H1 (cell line): ENCODE measurements around the gene DAZAP2. TPM values are rescaled to one million over a fixed set of nuclear protein-coding genes. Genes with fewer than 3 reads are reported as not detected.

Experiments used
- CTCF ChIA-PET: fragments of 300-600 bp; sonication (Branson Sonifier 250); formaldehyde crosslinking; loops from one replicate; lab custom pipeline; 2021; ENCODE audit not compliant: partially characterized antibody; lab: Charles Lee
- POLR2A ChIA-PET: fragments of 300-600 bp; sonication (Branson Sonifier 250); formaldehyde crosslinking; loops from one replicate; lab custom pipeline; 2021; ENCODE audit warnings: inconsistent platforms; ENCODE audit not compliant: partially characterized antibody; lab: Charles Lee
- DNase-seq, 2 experiments: peaks; one replicate each; pipeline versions ENCODE4 v3.0.0 to v3.0.0-alpha.2; 2010 to 2022; ENCODE audit warnings: low spot score in 2 of 2, low read depth in 1 of 2, mixed read lengths in 1 of 2
- FAIRE-seq: peaks from 2 replicates; lab custom pipeline; 2011; peaks lifted over from hg19 to GRCh38; lab: Jason Lieb, UNC
- H2AFZ ChIP-seq: 2 replicates; pipeline ENCODE4 v1.8.1; 2012; ENCODE audit warnings: low read length, inconsistent platforms
- H2AK5ac ChIP-seq: 2 replicates; pipeline ENCODE4 v1.6.1; 2013; ENCODE audit warnings: low read depth, low read length
- H2BK120ac ChIP-seq: replicated peaks from 2 replicates; pipeline ENCODE3; 2013; ENCODE audit warnings: low read depth, low read length, inconsistent platforms
- H2BK12ac ChIP-seq: 2 replicates; pipeline ENCODE4 v1.6.1; 2013; ENCODE audit warnings: low read depth, low read length
- H2BK15ac ChIP-seq: 2 replicates; pipeline ENCODE4 v1.6.1; 2013; ENCODE audit warnings: low read length
- H2BK20ac ChIP-seq: 2 replicates; pipeline ENCODE4 v1.6.1; 2013; ENCODE audit warnings: low read length
- H2BK5ac ChIP-seq: 2 replicates; pipeline ENCODE4 v1.6.1; 2013; ENCODE audit warnings: low read depth, low read length
- H3K14ac ChIP-seq: 2 replicates; pipeline ENCODE4 v1.6.1; 2013; ENCODE audit warnings: inconsistent platforms; ENCODE audit not compliant: insufficient read length
- H3K18ac ChIP-seq: 2 replicates; pipeline ENCODE4 v1.6.1; 2013; ENCODE audit warnings: low read length; ENCODE audit errors: extremely low read depth
- H3K23ac ChIP-seq: 2 replicates; pipeline ENCODE4 v1.6.1; 2013; ENCODE audit warnings: inconsistent platforms; ENCODE audit not compliant: insufficient read length
- H3K23me2 ChIP-seq: 2 replicates; pipeline ENCODE4 v1.6.1; 2013; ENCODE audit warnings: low read depth, low read length
- H3K27ac ChIP-seq: 2 replicates; pipeline ENCODE4 v1.6.1; 2011; ENCODE audit warnings: low read depth, low read length, inconsistent platforms
- H3K27me3 ChIP-seq, 4 experiments: replicated peaks in 1 of 4; 1 replicate in 1 of 4; 2 replicates in 3 of 4; pipeline versions ENCODE4 v1.6.1 to v1.8.1; 2011 to 2013; ENCODE audit warnings: low read length in 3 of 4, mild to moderate bottlenecking in 3 of 4, inconsistent platforms in 2 of 4, mixed read lengths in 2 of 4, moderate library complexity in 1 of 4; ENCODE audit not compliant: control insufficient read depth in 3 of 4, insufficient read depth in 3 of 4; ENCODE audit errors: extremely low read depth in 1 of 4
- H3K36me3 ChIP-seq, 4 experiments: 2 replicates each; pipeline versions ENCODE4 v1.6.1 to v1.8.1; 2011 to 2013; ENCODE audit warnings: mild to moderate bottlenecking in 4 of 4, low read length in 3 of 4, moderate library complexity in 2 of 4, control low read depth in 1 of 4, inconsistent platforms in 1 of 4; ENCODE audit not compliant: insufficient read depth in 4 of 4, control insufficient read depth in 2 of 4
- H3K4ac ChIP-seq: replicated peaks from 2 replicates; pipeline ENCODE3; 2013; ENCODE audit warnings: low read length, low read depth, mixed read lengths, inconsistent platforms; ENCODE audit not compliant: insufficient read length
- H3K4me1 ChIP-seq, 4 experiments: replicated peaks in 1 of 4; 1 replicate in 1 of 4; 2 replicates in 3 of 4; pipeline versions ENCODE4 v1.6.1 to v1.8.1; 2011 to 2013; ENCODE audit warnings: low read length in 3 of 4, inconsistent platforms in 2 of 4, mixed read lengths in 1 of 4; ENCODE audit not compliant: insufficient read depth in 4 of 4, control insufficient read depth in 3 of 4
- H3K4me2 ChIP-seq, 2 experiments: 2 replicates each; pipeline versions ENCODE4 v1.6.1 to v1.8.1; 2011 to 2013; ENCODE audit warnings: low read depth in 2 of 2, low read length in 2 of 2, control low read depth in 1 of 2, inconsistent platforms in 1 of 2, mild to moderate bottlenecking in 1 of 2; ENCODE audit not compliant: insufficient read depth in 1 of 2
- H3K4me3 ChIP-seq, 4 experiments: fragments of 200-600, 300-600 bp in 1 of 4; sonication (generic), shearing (Covaris generic), sonication (Bioruptor Twin) in 1 of 4; 2 replicates each; pipeline versions ENCODE4 v1.5.1 to v1.8.1; 2011 to 2016; ENCODE audit warnings: low read length in 4 of 4, low read depth in 3 of 4, control low read depth in 2 of 4, inconsistent platforms in 2 of 4, mild to moderate bottlenecking in 2 of 4, mixed read lengths in 1 of 4, moderate library complexity in 1 of 4; ENCODE audit not compliant: insufficient read depth in 2 of 4; ENCODE audit errors: extremely low read depth in 1 of 4
- H3K56ac ChIP-seq: replicated peaks from 2 replicates; pipeline ENCODE3; 2013; ENCODE audit warnings: low read depth, mild to moderate bottlenecking, mixed read lengths, low read length, inconsistent platforms; ENCODE audit not compliant: insufficient read length
- H3K79me1 ChIP-seq: 2 replicates; pipeline ENCODE4 v1.6.1; 2013; ENCODE audit warnings: low read depth, low read length, control low read depth
- H3K79me2 ChIP-seq, 2 experiments: 2 replicates each; pipeline versions ENCODE4 v1.6.1 to v1.8.1; 2012 to 2013; ENCODE audit warnings: low read length in 2 of 2, mild to moderate bottlenecking in 2 of 2, inconsistent platforms in 1 of 2; ENCODE audit not compliant: insufficient read depth in 2 of 2, control insufficient read depth in 1 of 2
- H3K9ac ChIP-seq, 4 experiments: replicated peaks in 1 of 4; 1 replicate in 1 of 4; 2 replicates in 3 of 4; pipeline versions ENCODE4 v1.6.1 to v1.8.1; 2011 to 2013; ENCODE audit warnings: low read depth in 3 of 4, low read length in 3 of 4, control low read depth in 2 of 4, mild to moderate bottlenecking in 2 of 4, moderate library complexity in 2 of 4, inconsistent platforms in 1 of 4; ENCODE audit errors: extremely low read depth in 1 of 4
- H3K9me3 ChIP-seq, 2 experiments: 2 replicates each; pipeline versions ENCODE4 v1.6.1 to v1.8.1; 2012 to 2013; ENCODE audit warnings: mild to moderate bottlenecking in 2 of 2, moderate library complexity in 2 of 2, control low read depth in 1 of 2, inconsistent platforms in 1 of 2, low read depth in 1 of 2, low read length in 1 of 2, mixed read lengths in 1 of 2; ENCODE audit not compliant: insufficient read depth in 2 of 2
- H4K20me1 ChIP-seq, 2 experiments: replicated peaks in 1 of 2; 2 replicates each; pipeline versions ENCODE3 to v1.8.1; 2011 to 2013; ENCODE audit warnings: inconsistent platforms in 2 of 2, low read length in 2 of 2, mild to moderate bottlenecking in 1 of 2; ENCODE audit not compliant: insufficient read depth in 2 of 2, control insufficient read depth in 1 of 2
- H4K5ac ChIP-seq: 2 replicates; pipeline ENCODE4 v1.6.1; 2013; ENCODE audit warnings: low read length, low read depth, mixed read lengths, inconsistent platforms; ENCODE audit not compliant: insufficient read length
- H4K8ac ChIP-seq: 2 replicates; pipeline ENCODE4 v1.8.0; 2013; ENCODE audit warnings: mild to moderate bottlenecking, moderate library complexity, low read length, inconsistent platforms; ENCODE audit not compliant: insufficient read depth; ENCODE audit errors: extremely low read depth
- H4K91ac ChIP-seq: replicated peaks from 2 replicates; pipeline ENCODE3; 2013; ENCODE audit warnings: low read length, mixed read lengths, inconsistent platforms; ENCODE audit not compliant: insufficient read length
- BCL11A ChIP-seq, 2 experiments: IDR thresholded peaks; one replicate each; pipeline ENCODE4 v1.6.1; 2011; ENCODE audit warnings: low read depth in 2 of 2, low read length in 2 of 2, mild to moderate bottlenecking in 2 of 2
- CTCF ChIP-seq, 3 experiments: IDR thresholded peaks; 1 replicate in 2 of 3; 2 replicates in 1 of 3; pipeline versions ENCODE4 v1.5.1 to v1.6.1; 2011; ENCODE audit warnings: low read length in 3 of 3, mild to moderate bottlenecking in 3 of 3, inconsistent platforms in 2 of 3, low read depth in 1 of 3, moderate library complexity in 1 of 3; ENCODE audit not compliant: insufficient read depth in 1 of 3; ENCODE audit errors: control extremely low read depth in 1 of 3
- RAD21 ChIP-seq, 2 experiments: IDR thresholded peaks in 1 of 2; conservative IDR thresholded peaks in 1 of 2; 2 replicates each; pipeline ENCODE4 v1.6.1; 2011; ENCODE audit warnings: low read depth in 2 of 2, low read length in 2 of 2, improper control_type of control experiment in 1 of 2, inconsistent platforms in 1 of 2, mild to moderate bottlenecking in 1 of 2, moderate library complexity in 1 of 2
- WGBS, 2 experiments: shearing (Covaris generic) in 1 of 2; methylation state at CpG; one replicate each; pipeline versions ENCODE4 v1.1.6 to v1.1.7; 2013 to 2015; ENCODE audit warnings: low lambda C conversion rate in 2 of 2, mixed read lengths in 2 of 2, inconsistent platforms in 1 of 2, low coverage in 1 of 2, missing lambda C conversion rate in 1 of 2; ENCODE audit not compliant: insufficient replicate concordance in 2 of 2, insufficient coverage in 1 of 2, insufficient read length in 1 of 2; ENCODE audit errors: extremely low coverage in 1 of 2, missing lambda C conversion rate in 1 of 2; 5-methylcytosine and 5-hydroxymethylcytosine counted together
- polyA plus RNA-seq, 7 experiments: library from polyadenylated mRNA; depleted of rRNA in 3 of 7; stranded (reverse) in 5 of 7; unstranded in 2 of 7; fragments of >200 nt in 5 of 7; fragments of 200-250 nt in 2 of 7; gene quantifications; 1 replicate in 5 of 7; 2 replicates in 1 of 7; 4 replicates in 1 of 7; pipeline versions ENCODE4 v1.2.1 to v1.2.3, GENCODE V29; 2011 to 2013; ENCODE audit warnings: missing spikeins in 2 of 7, mixed read lengths in 2 of 7
- total RNA-seq: library from RNA; stranded (reverse); fragmentation: NEBNext Ultra II Directional; extraction: Animal tissue kit (Norgen Biotek cat#: 25700); gene quantifications from 2 replicates; pipeline ENCODE4 v1.2.1, GENCODE V29; 2021

The DAZAP2 gene
- total and polyA plus RNA-seq, 2 of the 8 experiments (the other 6 are each of a cell fraction or from before 2014, with no cell fraction given) = 27.1 to 77.2 TPM

- CTCF ChIA-PET = no interaction called here
Measured at GRCh38 chr12:51192284-51192671, 46.3 kb upstream of the DAZAP2 start.

More at GRCh38 chr12:51192284-51192671, 46.3 kb upstream of the DAZAP2 start:
- no peak overlapping the region for H2BK120ac ChIP-seq
- no peak overlapping the region for H3K4me3 ChIP-seq
- no peaks in the 10 kb centered on the region; a peak in 1 of 7 replicates for H3K27me3 ChIP-seq
- DNase-seq (no peak), FAIRE-seq (no peak)
- no peak overlapping the region for H2BK12ac ChIP-seq
- H3K18ac ChIP-seq = no peak overlapping the region
- H2BK20ac ChIP-seq = no peak overlapping the region
- no peak overlapping the region for H3K56ac ChIP-seq
- WGBS, 2 experiments = 83% methylated on average over 5 of the region's 5 CpGs; no CpG with 5 or more reads in 1 of the 2 experiments
- H3K79me2 ChIP-seq = no peaks in the 10 kb centered on the region
- TF ChIP-seq RAD21 (IDR thresholded peaks at IDR 0.05 in 1 of 2, conservative IDR thresholded peaks at IDR 0.05 in 1 of 2; ENCODE audit: low read depth in 2 of 2, low read length in 2 of 2) (peak; percentile 13 to 31; a peak in 3 of 4 replicates), CTCF (IDR thresholded peaks at IDR 0.05; ENCODE audit: control extremely low read depth in 1 of 3, insufficient read depth in 1 of 3, low read depth in 1 of 3, low read length in 3 of 3) (peak in 1 of 3 experiments; percentile 10; a peak in 1 of 4 replicates), BCL11A (IDR thresholded peaks at IDR 0.05; ENCODE audit: low read depth in 2 of 2, low read length in 2 of 2) (no peak)
- H2BK5ac ChIP-seq = no peak overlapping the region
- H3K79me1 ChIP-seq = no peaks in the 10 kb centered on the region
- no peaks in the 10 kb centered on the region for H3K4me1 ChIP-seq
- no peaks in the 10 kb centered on the region for H3K23me2 ChIP-seq
- H3K23ac ChIP-seq = no peak overlapping the region
- H2BK15ac ChIP-seq = no peak overlapping the region
- H2AK5ac ChIP-seq = no peak overlapping the region
- no peak overlapping the region for H4K91ac ChIP-seq
- H3K4me2 ChIP-seq = no peak overlapping the region
- H3K27ac ChIP-seq = no peak overlapping the region
- no peak overlapping the region for H3K9ac ChIP-seq
- H3K9me3 ChIP-seq = no peaks in the 10 kb centered on the region
- POLR2A ChIA-PET = interaction anchor here (0.7 to 1.6 kb wide), 2 partner anchors 13 to 56 kb away, joined by 3 to 4 read pairs; no protein-coding TSS in a partner anchor
- no peak overlapping the region for H4K8ac ChIP-seq
- no peak overlapping the region for H3K4ac ChIP-seq
- no peaks in the 10 kb centered on the region for H4K20me1 ChIP-seq
- H3K36me3 ChIP-seq = no peaks in the 10 kb centered on the region
- H2AFZ ChIP-seq = no peak overlapping the region
- H3K14ac ChIP-seq = no peak overlapping the region
- no peak overlapping the region for H4K5ac ChIP-seq
